Lower leg skin (tissue), 4 donors: ENCODE measurements around the gene CSRP1. TPM values are rescaled to one million over a fixed set of nuclear protein-coding genes. Genes with fewer than 3 reads are reported as not detected.

Experiments used
- DNase-seq, 2 donors: peaks; one replicate each; pipeline ENCODE4 v3.0.0-alpha.2; 2019; ENCODE audit warnings: low spot score in 2 of 2
- H3K4me3 ChIP-seq: fragments of 200-600 bp; sonication (generic); 2 replicates; pipeline ENCODE4 v1.5.1; 2017; ENCODE audit warnings: mild to moderate bottlenecking, low read depth; ENCODE audit not compliant: poor library complexity, severe bottlenecking
- POLR2A ChIP-seq, 2 donors: fragments of 450-650 bp; IDR thresholded peaks; one replicate each; pipeline ENCODE4 v1.6.1; 2016 to 2017; ENCODE audit warnings: antibody characterized with exemption in 2 of 2, mild to moderate bottlenecking in 1 of 2, moderate library complexity in 1 of 2
- WGBS, 2 donors: methylation state at CpG; one replicate each; pipeline ENCODE4 v1.1.5; 2018; 5-methylcytosine and 5-hydroxymethylcytosine counted together
- intact Hi-C: fragments of 100-400 bp; cut with DNase I; formaldehyde crosslinking; loops from one replicate; pipeline ENCODE4 v1.15.0; 2023; ENCODE audit warnings: low total_unique reads
- total RNA-seq, 4 donors: library from RNA; depleted of rRNA; stranded (reverse); fragments of >200 nt; gene quantifications; one replicate each; pipeline ENCODE4 v1.1.0, GENCODE V29; 2016
- TF ChIP-seq, protein P1 (sequence below), 3 donors: fragments of 450-650 bp; IDR thresholded peaks; one replicate each; pipeline ENCODE4 v1.5.1; 2016; ENCODE audit warnings: antibody characterized with exemption in 3 of 3, mild to moderate bottlenecking in 3 of 3, moderate library complexity in 2 of 3

Gene CSRP1
- total RNA-seq, 4 donors from 2014 or later = 310 to 627 (median 401) TPM

DNA sequence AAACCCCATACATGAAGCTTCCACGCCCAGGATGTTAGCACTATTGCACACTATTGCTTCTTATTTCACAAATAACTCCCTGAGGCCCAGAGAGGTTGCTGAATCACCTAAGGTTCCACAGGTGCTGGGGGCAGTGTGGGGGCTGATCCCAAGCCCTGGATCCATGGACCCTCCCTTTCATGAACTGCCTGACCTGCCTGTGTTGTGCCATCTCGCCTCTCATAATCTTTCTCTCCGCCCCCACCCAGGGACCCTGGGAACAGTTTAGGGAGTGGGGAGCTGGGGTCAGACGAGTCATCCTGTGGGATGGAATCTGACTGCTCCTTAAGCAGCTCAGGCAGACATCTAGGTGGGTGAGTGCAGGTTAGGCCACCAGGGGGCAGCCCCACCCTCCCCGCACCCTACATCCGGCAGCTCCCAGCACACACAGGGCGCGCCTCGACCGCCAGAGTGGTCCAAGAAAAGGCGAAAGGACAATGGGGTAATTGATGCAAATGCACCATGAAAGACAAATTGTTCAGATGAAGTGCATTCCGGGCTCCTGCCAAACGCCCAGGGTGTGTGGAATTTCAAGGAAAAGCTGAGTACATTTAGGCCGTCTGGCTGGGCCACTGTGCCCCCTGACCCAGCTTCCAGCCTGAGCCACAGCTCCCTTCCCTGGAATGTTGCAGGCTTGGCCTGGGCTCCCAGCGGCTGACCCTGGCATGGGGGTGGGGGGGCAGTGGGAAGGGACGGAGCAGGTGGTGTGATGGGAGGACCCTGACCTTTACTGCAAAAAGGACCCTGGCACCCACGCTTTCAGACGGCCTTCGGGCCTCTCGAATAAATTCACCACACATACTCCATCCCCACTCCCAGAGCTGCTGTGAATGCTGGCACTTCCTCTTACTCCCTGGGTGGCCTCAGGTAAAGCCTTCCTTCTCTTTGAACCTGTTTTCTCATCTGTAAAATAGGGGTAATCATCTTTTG lies 58.7 kb downstream of the CSRP1 start:
- intact Hi-C loops = loop anchor here (10.0 kb wide), 1 partner anchor 67 kb away; no protein-coding TSS in a partner anchor
- TF ChIP-seq, protein P1, sequence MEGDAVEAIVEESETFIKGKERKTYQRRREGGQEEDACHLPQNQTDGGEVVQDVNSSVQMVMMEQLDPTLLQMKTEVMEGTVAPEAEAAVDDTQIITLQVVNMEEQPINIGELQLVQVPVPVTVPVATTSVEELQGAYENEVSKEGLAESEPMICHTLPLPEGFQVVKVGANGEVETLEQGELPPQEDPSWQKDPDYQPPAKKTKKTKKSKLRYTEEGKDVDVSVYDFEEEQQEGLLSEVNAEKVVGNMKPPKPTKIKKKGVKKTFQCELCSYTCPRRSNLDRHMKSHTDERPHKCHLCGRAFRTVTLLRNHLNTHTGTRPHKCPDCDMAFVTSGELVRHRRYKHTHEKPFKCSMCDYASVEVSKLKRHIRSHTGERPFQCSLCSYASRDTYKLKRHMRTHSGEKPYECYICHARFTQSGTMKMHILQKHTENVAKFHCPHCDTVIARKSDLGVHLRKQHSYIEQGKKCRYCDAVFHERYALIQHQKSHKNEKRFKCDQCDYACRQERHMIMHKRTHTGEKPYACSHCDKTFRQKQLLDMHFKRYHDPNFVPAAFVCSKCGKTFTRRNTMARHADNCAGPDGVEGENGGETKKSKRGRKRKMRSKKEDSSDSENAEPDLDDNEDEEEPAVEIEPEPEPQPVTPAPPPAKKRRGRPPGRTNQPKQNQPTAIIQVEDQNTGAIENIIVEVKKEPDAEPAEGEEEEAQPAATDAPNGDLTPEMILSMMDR (IDR thresholded peaks at IDR 0.05) = no peak
- no peak for TF ChIP-seq POLR2A (IDR thresholded peaks at IDR 0.05)
- WGBS, 2 donors = 29 to 32% methylated on average over 16 to 20 of the region's 20 CpGs
- H3K4me3 ChIP-seq = no peak overlapping the region
- peak in 1 of 2 donors; percentile 96 for DNase-seq

DNA sequence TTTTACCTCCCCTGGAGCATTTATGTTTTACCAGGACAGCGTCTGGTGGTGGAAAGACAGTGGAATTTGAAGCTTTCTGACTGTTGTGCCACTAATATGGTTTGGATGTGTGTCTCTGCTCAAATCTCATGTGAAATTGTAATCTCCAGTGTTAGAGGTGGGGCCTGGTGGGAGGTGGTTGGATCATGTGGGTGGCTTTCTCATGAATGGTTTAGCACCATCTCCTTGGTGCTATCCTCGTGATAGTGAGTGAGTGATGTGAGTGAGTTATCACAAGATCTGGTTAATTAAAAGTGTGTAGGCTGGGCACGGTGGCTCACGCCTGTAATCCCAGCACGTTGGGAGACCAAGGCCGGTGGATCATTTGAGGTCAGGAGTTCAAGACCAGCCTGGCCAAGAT lies 61.6 kb downstream of the CSRP1 start:
- 80 to 89% methylated on average over 6 of the region's 6 CpGs for WGBS, 2 donors
- no peak for DNase-seq
- no peak overlapping the region for H3K4me3 ChIP-seq
- intact Hi-C loops = loop anchor here (10.0 kb wide), 1 partner anchor 69 kb away; no protein-coding TSS in a partner anchor
- TF ChIP-seq, protein P1 (IDR thresholded peaks at IDR 0.05) = no peak
- no peak for TF ChIP-seq POLR2A (IDR thresholded peaks at IDR 0.05)

DNA sequence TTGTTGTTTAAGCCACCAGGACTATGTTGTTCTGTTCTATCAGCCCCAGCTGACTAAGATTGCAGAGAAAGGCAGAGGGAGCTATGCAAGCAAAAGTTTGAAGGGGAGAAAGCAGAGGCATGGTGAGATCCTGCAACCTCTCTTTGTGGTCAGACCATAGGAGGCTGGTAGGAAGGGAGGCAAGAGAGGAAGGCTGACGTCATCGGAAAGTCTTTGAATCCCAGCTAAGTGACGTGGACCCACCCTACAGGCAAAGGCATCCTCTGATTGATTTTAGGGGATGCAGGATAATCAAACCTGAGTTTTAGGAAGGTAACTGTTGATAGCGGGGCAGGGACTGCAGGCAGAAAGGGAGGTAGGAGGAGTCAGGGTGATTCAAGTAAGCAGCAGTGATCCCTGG lies 62.1 kb downstream of the CSRP1 start:
- 78 to 85% methylated on average over 4 of the region's 4 CpGs for WGBS, 2 donors
- DNase-seq = no peak
- H3K4me3 ChIP-seq = no peak overlapping the region
- TF ChIP-seq, protein P1 (IDR thresholded peaks at IDR 0.05) = no peak
- TF ChIP-seq POLR2A (IDR thresholded peaks at IDR 0.05) = no peak
- intact Hi-C loops = loop anchor here (10.0 kb wide), 1 partner anchor 70 kb away; no protein-coding TSS in a partner anchor

DNA sequence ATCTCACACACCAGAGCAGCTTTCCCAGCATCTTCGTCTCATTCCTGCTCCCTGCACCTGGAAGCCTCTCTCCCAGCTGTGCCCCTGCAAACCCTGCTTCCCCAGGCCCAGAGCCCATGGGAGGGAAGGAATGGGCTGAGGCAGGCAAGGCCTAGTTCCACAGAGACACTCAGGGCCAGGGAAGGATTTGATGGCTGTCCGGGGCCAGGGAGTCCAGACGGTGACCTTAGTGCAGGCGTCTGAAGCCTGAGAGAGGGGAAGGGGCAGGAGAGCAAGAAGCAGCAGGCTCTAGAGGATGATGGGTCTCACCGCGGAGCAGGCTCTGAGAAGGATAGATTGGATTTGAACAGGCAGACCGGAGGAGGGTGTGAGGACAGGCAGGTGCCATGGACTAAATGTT lies 63.2 kb downstream of the CSRP1 start:
- no peak overlapping the region for H3K4me3 ChIP-seq
- no peak for DNase-seq
- TF ChIP-seq POLR2A (IDR thresholded peaks at IDR 0.05) = no peak
- TF ChIP-seq, protein P1 (IDR thresholded peaks at IDR 0.05) = no peak
- intact Hi-C loops = loop anchor here (10.0 kb wide), 1 partner anchor 71 kb away; no protein-coding TSS in a partner anchor
- WGBS, 2 donors = 96 to 100% methylated on average over 6 to 7 of the region's 7 CpGs

DNA sequence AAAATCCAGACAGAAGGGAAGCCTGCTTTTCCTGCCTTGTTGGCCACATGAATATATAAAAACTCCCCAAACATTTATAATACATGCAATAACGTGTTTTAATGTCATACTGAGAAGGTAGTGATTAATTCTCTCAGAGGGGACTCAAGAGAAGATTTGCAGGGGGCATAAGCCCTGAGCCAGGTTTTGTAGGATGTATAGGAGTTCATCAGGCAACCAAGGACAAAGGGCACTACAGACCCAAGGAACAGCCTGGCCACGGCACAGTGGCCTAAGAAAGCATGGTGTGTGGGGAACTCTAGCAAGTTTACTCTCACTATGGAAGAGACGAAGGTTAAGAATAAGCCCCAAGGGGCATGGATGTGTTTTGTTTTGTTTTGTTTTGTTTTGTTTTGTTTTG lies 70.0 kb downstream of the CSRP1 start:
- DNase-seq = no peak
- TF ChIP-seq, protein P1 (IDR thresholded peaks at IDR 0.05) = no peak
- no peak for TF ChIP-seq POLR2A (IDR thresholded peaks at IDR 0.05)
- 58 to 76% methylated on average over 3 of the region's 3 CpGs for WGBS, 2 donors
- intact Hi-C loops = no loop called here
- H3K4me3 ChIP-seq = no peak overlapping the region
